NCI-H345 treated with DMSO at 0.1 percent for 48 hours (cell line): Measurements from ENCODE around the gene FN1.

Experiments used
- DNase-seq: peaks from one replicate; lab custom pipeline; 2025; ENCODE audit not compliant: unreplicated experiment; lab: John Stamatoyannopoulos, UW

Gene FN1

DNA sequence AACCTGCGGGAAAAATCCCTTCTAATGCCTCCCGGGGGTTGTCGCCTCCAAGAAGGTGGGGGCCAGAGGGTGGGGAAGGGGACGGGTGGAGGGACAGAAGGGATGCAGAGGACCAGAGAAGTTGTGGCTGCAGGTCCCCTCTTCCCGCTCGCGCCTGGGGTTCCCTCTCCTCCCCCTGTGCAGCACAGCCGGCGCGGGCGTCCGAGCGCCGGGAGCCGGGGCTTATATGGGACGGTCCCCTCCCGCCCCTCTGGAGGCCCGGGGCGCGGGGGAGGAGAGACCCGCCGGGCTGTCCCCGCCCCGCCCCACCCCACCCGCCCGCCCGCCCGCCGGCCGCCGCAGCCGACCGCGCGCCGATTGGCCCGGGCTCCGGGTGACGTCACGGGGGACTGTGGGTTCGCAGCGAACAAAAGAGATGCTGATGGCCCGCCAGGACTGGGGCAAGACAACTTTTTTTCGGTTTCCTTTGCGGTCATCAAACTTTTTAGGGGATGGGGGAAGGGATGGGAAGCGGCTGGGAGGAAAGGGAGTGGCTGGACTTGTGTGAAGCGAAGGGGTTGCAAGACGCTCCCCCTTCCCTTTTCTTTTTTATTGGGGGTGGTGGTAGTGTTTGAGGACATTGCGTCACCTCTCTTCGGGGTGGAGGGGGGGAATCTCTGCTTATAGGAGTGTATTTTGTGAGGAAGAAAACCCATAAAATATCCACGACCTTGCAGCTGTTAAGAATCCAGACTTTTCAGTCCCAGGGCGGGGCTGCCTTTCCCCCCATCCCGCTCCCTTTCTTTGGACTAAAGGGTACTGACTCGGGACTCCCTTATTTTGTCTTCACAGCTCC is at the start of gene FN1:
TSS of gene FN1 (minus strand) at position 199 of the 835 bp plus-strand sequence. CDS start 266 bp downstream, outside the sequence.
- DNase-seq, result peak; percentile 71

- DNase-seq, result no peak
Observed at GRCh38 chr2:215485032-215485431, 49.2 kb upstream of the FN1 start.

DNA sequence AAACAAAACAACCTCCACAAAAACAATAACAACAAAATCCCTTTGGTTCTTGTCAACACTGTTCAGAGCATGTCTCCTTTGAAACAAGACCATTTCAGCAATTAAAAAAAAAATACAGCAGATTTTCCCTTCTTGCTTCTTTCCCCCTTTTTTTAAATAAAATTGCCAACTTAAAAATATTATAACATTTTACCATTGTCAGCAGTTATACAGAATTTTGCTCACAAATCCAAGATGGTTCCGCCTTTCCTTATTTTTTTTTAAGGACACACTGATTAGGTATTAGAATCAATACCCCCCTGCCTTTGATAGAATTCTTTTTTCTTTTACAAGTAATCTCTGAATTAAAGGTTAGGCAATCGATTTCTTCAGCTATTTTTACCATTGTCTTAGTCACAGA is 48.7 kb upstream of the FN1 start:
- no peak for DNase-seq

DNA sequence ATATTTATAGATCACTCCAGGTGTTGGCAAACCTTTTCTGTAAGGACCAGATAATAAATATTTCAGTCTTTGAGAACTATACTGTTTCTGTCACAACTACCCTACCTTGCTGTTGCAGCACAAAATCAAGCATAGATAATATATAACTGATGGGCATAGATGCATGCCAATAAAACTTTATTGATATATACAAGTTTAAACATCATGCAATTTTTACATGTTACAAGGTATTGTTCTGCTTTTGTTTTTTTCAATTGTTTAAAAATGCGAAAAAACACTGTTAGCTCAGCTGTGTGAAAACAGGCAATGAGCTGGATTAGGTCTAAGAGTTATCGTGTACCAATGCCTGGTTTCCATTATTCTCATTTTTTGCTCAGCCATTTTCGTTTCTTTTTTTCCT is 47.6 kb upstream of the FN1 start:
- DNase-seq, result no peak

GRCh38 chr2:215479536-215480240 is 43.8 kb upstream of the FN1 start:
- no peak for DNase-seq

GRCh38 chr2:215479121-215479520 is 43.3 kb upstream of the FN1 start:
- DNase-seq, result no peak

- no peak for DNase-seq
Observed at GRCh38 chr2:215476424-215476823, 40.6 kb upstream of the FN1 start.

DNA sequence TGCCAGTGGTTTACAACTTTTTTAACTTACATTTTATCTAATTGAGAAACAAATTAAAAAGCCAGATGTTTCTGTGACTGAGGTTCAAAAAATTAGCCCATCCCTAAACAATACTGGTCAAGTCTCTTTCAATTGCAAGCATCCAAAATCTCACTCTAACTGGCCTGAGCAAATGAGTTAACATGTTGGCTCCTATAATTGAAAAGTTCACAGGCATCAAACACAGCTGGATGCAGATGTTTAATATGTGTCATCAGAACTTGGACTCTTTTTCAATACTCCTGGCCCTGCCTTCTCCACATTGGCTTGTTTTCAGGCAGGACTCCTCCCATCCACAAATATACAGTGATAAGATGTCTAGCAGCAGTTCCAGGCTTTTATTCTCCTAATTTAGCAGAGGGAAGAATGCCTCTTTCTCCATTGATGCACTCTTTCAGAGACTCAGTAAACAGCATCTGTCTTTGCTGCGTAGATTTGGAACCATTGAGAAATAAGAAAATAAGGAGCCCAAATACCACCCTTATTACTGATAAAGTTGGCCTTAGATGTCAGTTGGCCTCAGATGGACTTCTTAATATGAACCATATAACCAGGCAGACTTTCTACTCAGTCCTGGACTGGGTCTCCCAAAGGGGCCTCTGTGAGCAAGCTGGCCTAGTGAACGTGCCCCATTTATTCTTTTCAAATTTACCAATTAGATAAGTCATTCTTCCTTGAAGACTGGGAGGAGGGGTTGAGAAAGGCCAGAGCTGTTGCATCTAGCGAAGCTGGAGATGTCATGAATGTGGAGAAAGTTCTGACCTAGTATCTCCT is 30.4 kb upstream of the FN1 start:
- DNase-seq, result no peak

GRCh38 chr2:215465256-215465655 is 29.4 kb upstream of the FN1 start:
- DNase-seq, result no peak

DNA sequence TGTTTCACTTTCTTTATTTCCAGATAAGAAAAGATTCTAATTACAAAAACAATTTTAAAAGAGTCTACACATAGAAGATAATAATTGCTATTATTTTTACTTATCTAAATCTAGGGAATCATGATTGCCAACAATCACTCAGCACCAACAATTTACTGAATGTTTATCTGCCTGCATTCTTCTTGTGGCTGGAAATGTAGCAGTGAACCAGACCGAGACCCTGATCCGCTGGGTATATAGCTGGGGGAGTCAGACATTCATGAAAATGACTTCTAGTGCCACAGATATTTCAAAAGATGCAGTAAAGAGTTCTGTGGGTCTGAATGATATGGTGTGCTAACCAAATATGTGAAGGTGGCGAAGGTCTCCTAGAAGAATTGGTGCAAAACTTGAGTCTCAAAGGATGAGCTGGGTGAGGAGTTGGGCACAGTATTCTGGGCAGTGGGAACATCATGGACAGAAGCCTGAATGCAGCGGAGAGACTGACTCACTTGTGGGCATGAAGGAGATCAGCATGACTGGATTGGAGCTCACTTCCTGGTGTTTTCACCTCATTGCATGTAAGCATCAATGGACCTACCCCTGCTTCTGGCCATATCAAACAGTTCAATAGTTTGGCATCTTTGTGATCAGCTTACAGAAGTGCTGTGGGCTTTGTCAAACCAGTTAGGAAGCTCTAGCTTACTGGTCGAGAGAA is 26.1 kb upstream of the FN1 start:
- DNase-seq, result no peak

DNA sequence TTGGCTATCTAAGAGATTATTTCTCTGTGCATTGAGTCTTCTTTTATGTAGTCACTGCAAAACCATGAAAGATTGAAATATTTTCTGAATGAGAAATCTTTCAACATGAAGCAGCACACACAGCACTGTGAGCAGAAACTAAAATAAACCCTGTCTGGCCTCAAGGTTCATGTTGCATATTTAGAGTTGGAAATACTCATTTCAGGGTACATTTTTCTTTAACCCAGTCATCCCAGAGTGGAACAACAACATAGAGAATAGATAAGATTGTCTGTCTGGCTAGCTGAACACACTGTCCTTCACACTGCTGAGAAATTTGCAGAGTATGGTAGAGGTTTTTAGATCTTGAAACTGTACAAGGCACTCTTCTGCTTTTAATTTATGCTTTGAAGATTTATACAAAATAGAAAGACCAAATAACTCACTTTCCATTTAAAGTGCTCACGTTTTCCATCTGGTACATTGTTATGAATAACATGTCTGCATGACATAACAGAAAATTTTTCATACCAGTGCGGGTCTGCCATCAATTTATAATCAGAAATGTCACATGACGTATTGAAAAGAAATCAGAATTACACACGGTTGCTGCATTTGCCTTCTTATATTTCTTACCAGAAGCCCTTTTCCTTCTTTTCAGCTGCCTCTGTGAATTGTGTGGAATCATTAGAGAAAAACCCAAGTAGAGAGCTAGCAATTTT is 25.0 kb upstream of the FN1 start:
- DNase-seq, result no peak

DNA sequence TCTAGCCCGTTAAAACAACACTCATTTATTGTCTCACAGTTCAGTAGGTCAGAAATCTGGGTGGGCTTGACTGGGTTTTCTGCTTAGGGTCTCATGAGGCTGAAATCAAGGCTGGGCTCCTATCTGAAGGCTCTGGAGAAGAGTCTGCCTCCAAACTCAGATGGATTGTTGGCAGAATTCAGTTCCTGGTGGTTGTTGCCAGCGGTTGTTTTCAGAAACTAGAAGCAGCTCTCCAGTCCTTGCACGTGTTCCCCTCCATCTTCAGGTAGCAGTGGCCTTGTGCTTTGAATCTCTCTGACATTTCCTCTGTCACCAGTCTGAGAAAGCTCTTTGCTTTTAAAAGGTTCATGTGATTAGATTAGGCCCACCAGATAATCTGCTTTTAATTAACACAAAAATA is 20.1 kb upstream of the FN1 start:
- DNase-seq, result no peak

GRCh38 chr2:215454519-215455246 is 18.8 kb upstream of the FN1 start:
- no peak for DNase-seq

DNA sequence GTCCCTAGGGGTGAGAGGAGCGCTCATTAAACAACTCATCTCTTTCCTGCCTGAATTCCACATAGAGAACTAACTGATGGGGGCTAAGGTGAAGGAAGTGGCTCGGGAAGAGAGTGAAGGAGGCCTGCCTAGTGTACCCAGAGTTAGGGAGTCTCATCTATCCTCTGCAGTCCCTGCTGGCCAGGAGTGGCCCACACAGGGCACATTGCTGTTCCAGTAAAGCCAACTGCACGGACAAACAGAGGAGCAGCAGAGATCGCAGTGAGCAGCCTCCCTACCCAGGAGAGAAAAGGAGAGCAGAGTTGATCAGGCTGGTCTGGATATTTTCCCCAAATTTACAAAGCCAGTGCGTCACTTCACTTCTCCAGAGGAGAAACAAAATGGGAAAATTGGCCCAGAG is 16.9 kb upstream of the FN1 start:
- DNase-seq, result no peak

DNA sequence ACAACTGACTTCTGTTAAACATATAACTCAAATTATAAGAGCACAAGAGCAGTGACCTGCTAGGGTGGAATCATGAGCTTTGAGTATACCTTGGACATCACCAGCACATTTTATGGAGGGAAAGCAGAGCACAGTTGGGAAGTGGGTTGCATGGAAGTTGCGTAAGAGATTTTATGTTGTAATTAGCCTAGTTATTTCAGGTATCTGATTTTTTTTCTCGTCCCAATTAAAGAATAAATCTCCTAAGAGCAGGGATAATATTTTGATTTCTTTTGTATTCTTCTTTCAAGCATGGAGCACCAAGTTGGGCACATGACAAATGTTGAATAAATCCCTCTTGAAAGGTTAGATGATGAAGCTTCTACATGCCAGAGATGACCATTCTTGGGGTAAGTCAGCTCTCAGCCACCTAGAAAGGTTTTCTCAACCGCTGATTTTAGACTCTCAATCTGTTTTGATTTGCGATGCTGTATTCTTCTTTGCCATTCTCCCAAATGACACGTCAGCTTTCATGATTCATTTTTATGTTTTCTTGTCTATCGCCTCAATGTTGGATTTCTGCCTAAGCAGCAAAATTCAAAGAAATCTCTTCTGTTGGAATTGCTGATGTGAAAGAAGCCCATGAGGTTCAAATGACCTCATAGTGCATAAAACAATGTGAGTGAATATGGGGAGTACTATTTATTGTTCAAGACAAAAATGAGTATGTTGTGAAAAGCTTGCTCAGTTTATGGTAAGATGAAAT is 15.3 kb upstream of the FN1 start:
- no peak for DNase-seq

- no peak for DNase-seq
Observed at GRCh38 chr2:215450188-215451011, 14.5 kb upstream of the FN1 start.

DNA sequence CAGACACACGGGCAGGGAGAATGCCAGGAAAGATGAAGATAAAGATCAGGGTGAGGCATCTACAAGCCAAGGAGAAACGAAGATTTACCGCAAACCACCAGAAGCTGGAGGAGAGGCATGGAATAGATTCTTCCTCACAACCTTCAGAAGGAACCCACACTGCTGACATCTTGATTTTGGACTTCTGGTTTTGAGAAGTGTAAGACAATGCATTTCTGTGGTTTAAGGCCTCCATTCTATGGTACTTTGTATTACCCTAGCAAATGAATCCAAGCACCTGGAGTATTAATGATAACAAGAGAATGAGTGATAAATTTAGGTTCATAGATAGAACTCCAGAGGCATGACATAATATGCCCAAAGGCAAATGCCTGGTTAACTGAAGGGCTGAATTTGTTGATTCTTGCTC is 11.8 kb upstream of the FN1 start:
- DNase-seq, result no peak

DNA sequence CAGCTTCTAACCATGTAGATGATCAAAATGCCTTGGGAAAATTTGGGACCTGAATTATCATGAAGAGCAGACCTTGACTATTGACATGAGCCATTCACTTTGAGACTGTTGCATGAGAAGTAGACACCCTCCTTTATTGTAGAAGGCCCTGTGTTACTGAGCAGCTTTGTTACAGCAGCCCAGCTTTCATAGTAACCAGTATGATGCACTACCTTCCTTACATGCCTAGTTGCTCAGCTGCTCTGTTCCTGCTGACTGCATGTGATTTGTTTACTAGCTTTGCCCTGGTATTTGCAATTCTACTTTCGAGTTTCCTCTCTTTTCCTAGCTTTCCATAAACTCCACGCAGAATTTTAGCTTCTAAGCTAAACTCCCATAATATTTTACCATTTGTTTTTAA is 11.2 kb upstream of the FN1 start:
- no peak for DNase-seq
